ENCODE data around the gene KNL1. TPM values are rescaled to one million over a fixed set of nuclear protein-coding genes. Genes with fewer than 3 reads are reported as not detected.

Gene KNL1
- total RNA-seq, 1 experiment from 2014 or later, result 19.7 TPM

DNA sequence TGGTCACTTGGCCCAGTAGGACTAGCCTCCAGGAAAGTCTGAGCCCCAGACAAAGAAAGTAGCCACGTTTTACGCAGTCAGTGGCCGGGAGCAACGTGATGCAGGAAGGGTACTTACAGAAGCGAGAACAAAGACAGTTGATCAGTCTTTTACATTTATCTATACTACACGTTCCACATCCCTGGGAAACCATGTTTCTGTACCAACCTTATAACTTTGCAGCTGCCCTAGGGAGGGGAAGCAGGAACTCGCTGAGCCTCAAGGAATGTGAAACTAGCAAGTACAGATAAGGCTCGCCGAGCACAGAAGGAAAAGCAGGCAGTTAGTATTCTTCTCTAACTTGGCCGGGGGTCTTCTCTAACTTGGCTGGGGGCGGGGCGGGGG lies 3.4 kb upstream of the KNL1 start:
- Histone ChIP-seq H4K5ac (ENCODE audit: insufficient read length, low read depth, low read length) (no peak overlapping the region), H2AFZ (ENCODE audit: low read length) (no peak overlapping the region), H3K27ac (ENCODE audit: insufficient read length, low read depth, low read length) (no peak overlapping the region), H4K20me1 (ENCODE audit: control insufficient read depth, insufficient read depth, insufficient read length) (no peaks in the 10 kb centered on the region), H3K27me3 (ENCODE audit: insufficient read depth, low read length) (no peaks in the 10 kb centered on the region), H3K18ac (ENCODE audit: insufficient read length, low read depth, low read length) (no peak overlapping the region), H3K4me2 (ENCODE audit: insufficient read depth, insufficient read length, low read length) (no peak overlapping the region), H3K9me3 (ENCODE audit: control insufficient read depth, low read depth, low read length) (no peaks in the 10 kb centered on the region), H3K23me2 (ENCODE audit: insufficient read length, low read depth, low read length, poor library complexity, severe bottlenecking) (peaks cover 3% of the 10 kb centered on the region), H3K4me1 (ENCODE audit: insufficient read depth, low read length) (no peaks in the 10 kb centered on the region; the same call in 1 of the 2 replicates), H3K4ac (ENCODE audit: low read depth, low read length) (no peak overlapping the region), H3K56ac (ENCODE audit: insufficient read length, low read depth, low read length) (no peak overlapping the region), H2BK15ac (ENCODE audit: low read depth, low read length) (no peak overlapping the region), H3K79me1 (ENCODE audit: insufficient read depth, low read depth, low read length, poor library complexity, severe bottlenecking) (no peaks in the 10 kb centered on the region), H2BK5ac (ENCODE audit: insufficient read length, low read length) (no peak overlapping the region), H3K14ac (ENCODE audit: insufficient read depth, low read length) (no peak overlapping the region), H2BK20ac (ENCODE audit: low read depth, low read length, poor library complexity, severe bottlenecking) (no peak overlapping the region), H3K23ac (ENCODE audit: insufficient read length, low read depth, low read length) (no peak overlapping the region), H4K8ac (replicated peaks; ENCODE audit: insufficient read length, low read depth, low read length) (no peak overlapping the region), H2BK120ac (ENCODE audit: low read depth, low read length, poor library complexity, severe bottlenecking) (no peak overlapping the region), H3K79me2 (ENCODE audit: insufficient read depth, low read length) (no peaks in the 10 kb centered on the region), H2BK12ac (ENCODE audit: insufficient read length, low read depth, low read length) (no peak overlapping the region), H2AK5ac (ENCODE audit: insufficient read length, low read length) (no peak overlapping the region), H3T11ph (ENCODE audit: low read length) (no peak overlapping the region), H4K91ac (ENCODE audit: insufficient read length, low read depth, low read length) (no peak overlapping the region), H3K9ac (ENCODE audit: extremely low read depth, insufficient read length, low read length) (no peak overlapping the region)
- peaks cover 6% of the 10 kb centered on the region for H3K27me3 Mint-ChIP-seq (ENCODE audit: low read depth)
- peak overlapping the region in 1 of 2 experiments; percentile 33; a peak in 2 of 5 replicates for H3K4me3 Mint-ChIP-seq
- no peak for DNase-seq
- TF ChIP-seq, protein P1, sequence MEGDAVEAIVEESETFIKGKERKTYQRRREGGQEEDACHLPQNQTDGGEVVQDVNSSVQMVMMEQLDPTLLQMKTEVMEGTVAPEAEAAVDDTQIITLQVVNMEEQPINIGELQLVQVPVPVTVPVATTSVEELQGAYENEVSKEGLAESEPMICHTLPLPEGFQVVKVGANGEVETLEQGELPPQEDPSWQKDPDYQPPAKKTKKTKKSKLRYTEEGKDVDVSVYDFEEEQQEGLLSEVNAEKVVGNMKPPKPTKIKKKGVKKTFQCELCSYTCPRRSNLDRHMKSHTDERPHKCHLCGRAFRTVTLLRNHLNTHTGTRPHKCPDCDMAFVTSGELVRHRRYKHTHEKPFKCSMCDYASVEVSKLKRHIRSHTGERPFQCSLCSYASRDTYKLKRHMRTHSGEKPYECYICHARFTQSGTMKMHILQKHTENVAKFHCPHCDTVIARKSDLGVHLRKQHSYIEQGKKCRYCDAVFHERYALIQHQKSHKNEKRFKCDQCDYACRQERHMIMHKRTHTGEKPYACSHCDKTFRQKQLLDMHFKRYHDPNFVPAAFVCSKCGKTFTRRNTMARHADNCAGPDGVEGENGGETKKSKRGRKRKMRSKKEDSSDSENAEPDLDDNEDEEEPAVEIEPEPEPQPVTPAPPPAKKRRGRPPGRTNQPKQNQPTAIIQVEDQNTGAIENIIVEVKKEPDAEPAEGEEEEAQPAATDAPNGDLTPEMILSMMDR (conservative IDR thresholded peaks at IDR 0.05), result no peak
- H3K27ac Mint-ChIP-seq, result no peak overlapping the region; a peak in 1 of 7 replicates
- no peaks in the 10 kb centered on the region for H3K36me3 Mint-ChIP-seq (ENCODE audit: insufficient read depth in 1 of 3, low read depth in 3 of 3)
- H3K9me3 Mint-ChIP-seq, result peaks cover 3 to 4% of the 10 kb centered on the region in 2 experiments; a peak in 3 of 5 replicates
- H3K4me1 Mint-ChIP-seq, result peaks cover 23 to 25% of the 10 kb centered on the region in 2 experiments
- no CpG with 5 or more reads among the region's 12 CpGs for WGBS (ENCODE audit: extremely low coverage, insufficient read length, low lambda C conversion rate)
